NCI-H2227 treated with DMSO at 0.1 percent for 48 hours (cell line): ENCODE measurements around the gene GPR137.

ENCODE experiments used
- DNase-seq: peaks from one replicate; lab custom pipeline; 2025; lab: John Stamatoyannopoulos, UW

The GPR137 gene

GRCh38 chr11:64287676-64288352 is 2.2 kb downstream of the GPR137 start:
- no peak for DNase-seq

GRCh38 chr11:64288353-64288750 is 2.7 kb downstream of the GPR137 start:
- DNase-seq, result no peak

GRCh38 chr11:64289002-64289564 is 3.4 kb downstream of the GPR137 start:
- DNase-seq, result no peak

GRCh38 chr11:64290352-64291261 is 5.0 kb downstream of the GPR137 start:
- DNase-seq, result no peak

GRCh38 chr11:64291262-64291751 is 5.7 kb downstream of the GPR137 start, which contains the start of gene KCNK4:
Gene KCNK4 (plus strand): TSS chr11:64291302. CDS start chr11:64293019, 1,717 bp downstream.
- DNase-seq, result no peak

GRCh38 chr11:64291752-64292459 is 6.3 kb downstream of the GPR137 start:
- no peak for DNase-seq

GRCh38 chr11:64292460-64293254 is 7.0 kb downstream of the GPR137 start:
- no peak for DNase-seq

- DNase-seq, result no peak
These were observed 9.1 kb downstream of the GPR137 start for GRCh38 chr11:64294774-64295173.

GRCh38 chr11:64295760-64296159 is 10.1 kb downstream of the GPR137 start:
- no peak for DNase-seq

- no peak for DNase-seq
These were observed 10.6 kb downstream of the GPR137 start for GRCh38 chr11:64296236-64296635.

GRCh38 chr11:64296830-64297698 is 11.4 kb downstream of the GPR137 start:
- no peak for DNase-seq

GRCh38 chr11:64297699-64298358 is 12.2 kb downstream of the GPR137 start:
- DNase-seq, result no peak

GRCh38 chr11:64298966-64299846 is 13.6 kb downstream of the GPR137 start:
- DNase-seq, result no peak

- no peak for DNase-seq
These were observed 14.4 kb downstream of the GPR137 start, which contains the start of gene CATSPERZ for GRCh38 chr11:64299847-64300648. Gene CATSPERZ (plus strand): TSS chr11:64300358. CDS start chr11:64300411, 53 bp downstream.

GRCh38 chr11:64303109-64304031 is 17.7 kb downstream of the GPR137 start:
- no peak for DNase-seq

GRCh38 chr11:64304032-64304315 is 18.3 kb downstream of the GPR137 start:
- no peak for DNase-seq
